Retina (tissue), 1 donor: Measurements from ENCODE around the gene TAS2R39.
A peak's percentile ranks its signal among the peaks of the same experiment; 100 is the strongest.

Experiments used
- DNase-seq: peaks from one replicate; pipeline ENCODE4 v3.0.0-alpha.2; 2016

The TAS2R39 gene

GRCh38 chr7:143216686-143217085 lies 33.5 kb downstream of the TAS2R39 start:
- DNase-seq: no peak

DNA sequence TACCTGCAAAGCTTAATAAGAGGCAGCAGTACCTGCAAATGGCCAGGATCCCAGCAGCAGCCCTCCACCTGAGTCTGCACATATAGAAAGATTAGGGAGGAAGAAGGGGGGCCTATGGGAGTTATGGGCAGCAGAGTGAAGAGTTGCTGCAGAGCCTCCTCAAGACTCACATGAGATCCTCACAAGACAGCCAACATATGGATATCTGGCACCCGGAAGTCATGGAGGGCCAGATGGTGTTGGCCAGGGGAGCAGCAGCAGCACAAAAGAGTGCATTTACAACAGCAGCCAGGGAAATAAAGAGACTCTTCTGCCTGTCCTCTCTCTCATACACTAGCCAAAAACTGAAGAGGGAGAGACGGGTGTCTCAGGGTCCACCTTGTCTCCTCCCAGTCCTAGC lies 34.6 kb downstream of the TAS2R39 start:
- DNase-seq: no peak

DNA sequence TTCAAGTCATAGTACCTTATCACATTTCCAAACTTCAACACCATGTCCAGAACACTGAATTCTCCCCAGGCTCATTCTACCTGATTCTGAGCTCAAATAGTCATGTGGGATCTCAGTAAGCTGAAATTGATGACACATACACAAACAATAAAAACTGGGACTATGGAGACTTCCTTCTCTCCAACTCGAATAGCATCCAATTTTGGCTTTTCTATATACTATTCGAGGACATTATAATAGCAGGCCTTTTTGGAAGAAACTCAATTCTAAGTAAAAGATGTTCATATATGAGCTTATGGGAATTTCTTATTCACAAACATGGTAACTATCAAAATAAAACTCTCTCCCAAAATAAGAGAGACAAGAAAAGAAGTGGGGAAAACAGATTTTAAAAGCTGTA lies 38.1 kb downstream of the TAS2R39 start:
- DNase-seq: no peak

DNA sequence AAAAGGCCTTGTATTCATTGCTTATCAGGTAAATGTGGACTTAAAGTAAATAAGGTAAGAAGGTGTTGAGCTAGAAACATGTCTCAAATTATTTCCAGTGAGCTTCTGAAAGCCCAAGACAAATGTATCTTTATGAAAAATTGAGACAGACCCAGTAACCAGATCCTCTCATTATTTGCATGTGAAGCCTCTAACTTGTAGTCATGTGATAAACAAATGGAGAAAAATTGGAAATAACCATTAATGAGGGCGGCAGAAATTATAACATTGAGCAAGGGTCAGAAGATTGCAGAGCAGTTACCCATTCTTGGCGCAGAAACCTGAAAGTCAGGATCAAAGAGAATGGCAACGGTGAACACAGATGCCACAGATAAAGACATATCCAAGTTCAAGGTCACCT lies 38.5 kb downstream of the TAS2R39 start, which contains the start of gene TAS2R40:
TAS2R40 (plus strand) TSS at position 301 of the 400 bp plus-strand sequence; CDS start at position 343, 42 bp downstream.
- no peak for DNase-seq

- DNase-seq: no peak
Measured at GRCh38 chr7:143222782-143223181, 39.6 kb downstream of the TAS2R39 start.

DNA sequence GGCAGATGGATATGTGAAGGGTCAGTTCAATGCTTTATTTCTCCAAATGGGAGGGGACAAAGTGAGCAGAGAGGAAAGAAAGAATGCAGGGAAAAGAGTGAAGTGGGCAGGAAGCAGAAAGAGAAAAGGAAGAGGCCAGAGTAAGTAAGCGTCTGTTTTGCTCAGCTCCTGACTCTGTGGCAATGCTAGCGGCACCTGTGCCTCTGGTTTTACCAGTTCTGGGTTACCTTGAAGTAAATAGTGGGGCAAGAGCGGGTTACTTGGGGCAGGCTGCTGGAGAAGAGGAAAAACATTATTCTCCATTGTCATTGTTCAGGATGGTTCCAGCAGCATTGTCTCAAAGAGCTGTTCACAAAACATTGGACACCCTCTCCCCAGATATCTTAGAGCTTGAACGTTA lies 40.6 kb downstream of the TAS2R39 start:
- DNase-seq: no peak

GRCh38 chr7:143225047-143225446 lies 41.8 kb downstream of the TAS2R39 start:
- no peak for DNase-seq

DNA sequence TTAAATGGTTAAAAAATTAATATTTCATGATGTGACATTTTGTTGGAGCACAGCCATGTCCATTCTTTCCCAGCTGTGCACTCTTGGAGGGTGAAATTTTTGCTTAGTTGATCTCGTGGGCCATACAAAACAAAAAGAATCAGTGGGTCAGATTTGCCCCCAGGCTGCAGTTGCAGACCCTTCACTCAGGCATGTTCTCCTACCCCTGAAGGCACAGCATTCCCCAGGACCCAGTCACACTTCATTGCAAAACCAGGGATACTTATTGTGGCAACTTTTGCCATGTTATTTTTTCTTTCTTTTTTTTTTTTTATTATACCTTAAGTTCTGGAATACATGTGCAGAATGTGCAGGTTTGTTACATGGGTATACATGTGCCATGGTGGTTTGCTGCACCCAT lies 44.6 kb downstream of the TAS2R39 start:
- DNase-seq: no peak

DNA sequence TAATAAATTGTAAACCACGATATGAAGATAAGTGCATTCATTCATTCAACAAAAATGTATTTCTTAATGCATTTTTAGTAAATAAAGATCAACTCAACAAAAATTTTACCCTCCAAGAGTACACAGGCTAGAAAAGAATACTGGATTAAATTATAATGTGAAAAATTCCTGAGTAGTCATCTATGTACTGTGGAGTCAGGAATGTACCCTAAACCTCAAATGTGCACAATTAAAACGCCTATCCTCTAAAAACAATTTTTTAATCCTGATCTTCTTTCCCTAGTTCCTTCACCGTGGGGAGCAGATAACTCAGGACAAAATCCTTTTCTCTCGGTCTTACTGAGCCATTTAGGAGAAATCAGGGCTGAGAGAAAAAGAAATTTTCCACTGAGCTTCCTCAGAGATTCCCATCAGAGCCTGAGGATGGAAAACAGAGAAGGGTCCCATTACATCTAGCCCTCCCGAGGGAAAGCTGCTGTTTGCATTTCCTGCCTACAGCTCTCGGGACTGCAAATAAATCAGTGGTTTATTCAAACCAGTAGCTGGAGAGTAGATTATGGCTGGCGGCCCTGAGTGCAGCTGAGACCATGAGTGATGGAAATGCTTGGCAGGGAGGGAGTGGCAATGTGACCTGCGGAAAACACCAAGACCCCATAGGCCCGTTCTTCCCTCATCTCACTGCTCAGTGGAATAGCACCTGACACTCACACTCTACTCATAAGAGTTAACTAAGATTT lies 46.0 kb downstream of the TAS2R39 start:
- peak; percentile 40 for DNase-seq

GRCh38 chr7:143230602-143231457 lies 47.6 kb downstream of the TAS2R39 start:
- DNase-seq: no peak
